Loucy (cell line): ENCODE results near the gene IQCK.

ENCODE experiments used
- H2AFZ ChIP-seq: fragments of 200-600 bp; sonication (generic); 2 replicates; pipeline ENCODE4 v1.6.0; 2016; ENCODE audit warnings: antibody characterized with exemption, mild to moderate bottlenecking, low read length, moderate library complexity
- H3F3A ChIP-seq: fragments of 200-600 bp; 2 replicates; pipeline ENCODE4 v1.6.0; 2016; ENCODE audit warnings: antibody characterized with exemption, low read depth, mild to moderate bottlenecking
- H3K27me3 ChIP-seq: fragments of 200-600 bp; sonication (generic); 2 replicates; pipeline ENCODE4 v1.6.1; 2014; ENCODE audit warnings: low read length, mild to moderate bottlenecking; ENCODE audit not compliant: insufficient read depth, poor library complexity, severe bottlenecking
- H3K36me3 ChIP-seq: fragments of 200-600 bp; sonication (generic); 2 replicates; pipeline ENCODE4 v1.6.1; 2016; ENCODE audit warnings: low read length; ENCODE audit not compliant: insufficient read depth
- H3K4me1 ChIP-seq: fragments of 200-600 bp; sonication (generic); 2 replicates; pipeline ENCODE4 v1.5.1; 2014; ENCODE audit warnings: low read length, mild to moderate bottlenecking; ENCODE audit not compliant: insufficient read depth, poor library complexity, severe bottlenecking
- H3K4me2 ChIP-seq: fragments of 200-600 bp; sonication (generic); 2 replicates; pipeline ENCODE4 v1.6.0; 2014; ENCODE audit warnings: antibody characterized with exemption, low read length, low read depth, mild to moderate bottlenecking; ENCODE audit not compliant: poor library complexity, severe bottlenecking
- H3K4me3 ChIP-seq: fragments of 200-600 bp; sonication (generic); 2 replicates; pipeline ENCODE4 v1.5.1; 2014; ENCODE audit warnings: low read length, mild to moderate bottlenecking, mixed read lengths; ENCODE audit not compliant: poor library complexity, severe bottlenecking
- H3K79me2 ChIP-seq: fragments of 200-600 bp; sonication (generic); 2 replicates; pipeline ENCODE4 v1.6.1; 2014; ENCODE audit warnings: low read length; ENCODE audit not compliant: insufficient read depth
- H3K9ac ChIP-seq: fragments of 200-600 bp; sonication (generic); 2 replicates; pipeline ENCODE4 v1.6.0; 2014; ENCODE audit warnings: mild to moderate bottlenecking, low read depth, low read length, moderate library complexity; ENCODE audit not compliant: poor library complexity, severe bottlenecking
- H3K9me2 ChIP-seq: fragments of 200-600 bp; sonication (generic); replicated peaks from 2 replicates; pipeline ENCODE4 v1.6.1; 2016; ENCODE audit warnings: low read depth, low read length, mixed read lengths
- H3K9me3 ChIP-seq: fragments of 200-600 bp; sonication (generic); 2 replicates; pipeline ENCODE4 v1.6.1; 2014; ENCODE audit warnings: mild to moderate bottlenecking, antibody characterized with exemption, low read length, low read depth; ENCODE audit not compliant: insufficient read depth
- H4K20me1 ChIP-seq: fragments of 200-600 bp; sonication (generic); 2 replicates; pipeline ENCODE4 v1.6.0; 2014; ENCODE audit warnings: antibody characterized with exemption, low read length, mild to moderate bottlenecking; ENCODE audit not compliant: insufficient read depth, poor library complexity, severe bottlenecking
- CTCF ChIP-seq: fragments of 200-600 bp; sonication (generic); conservative IDR thresholded peaks from 2 replicates; pipeline ENCODE4 v1.5.1; 2014; ENCODE audit warnings: mild to moderate bottlenecking, antibody characterized with exemption, low read length
- EZH2phosphoT487 ChIP-seq: fragments of 200-600 bp; IDR thresholded peaks from 2 replicates; pipeline ENCODE4 v1.6.1; 2018; ENCODE audit warnings: antibody characterized with exemption, mild to moderate bottlenecking, moderate library complexity, borderline replicate concordance

The IQCK gene

DNA sequence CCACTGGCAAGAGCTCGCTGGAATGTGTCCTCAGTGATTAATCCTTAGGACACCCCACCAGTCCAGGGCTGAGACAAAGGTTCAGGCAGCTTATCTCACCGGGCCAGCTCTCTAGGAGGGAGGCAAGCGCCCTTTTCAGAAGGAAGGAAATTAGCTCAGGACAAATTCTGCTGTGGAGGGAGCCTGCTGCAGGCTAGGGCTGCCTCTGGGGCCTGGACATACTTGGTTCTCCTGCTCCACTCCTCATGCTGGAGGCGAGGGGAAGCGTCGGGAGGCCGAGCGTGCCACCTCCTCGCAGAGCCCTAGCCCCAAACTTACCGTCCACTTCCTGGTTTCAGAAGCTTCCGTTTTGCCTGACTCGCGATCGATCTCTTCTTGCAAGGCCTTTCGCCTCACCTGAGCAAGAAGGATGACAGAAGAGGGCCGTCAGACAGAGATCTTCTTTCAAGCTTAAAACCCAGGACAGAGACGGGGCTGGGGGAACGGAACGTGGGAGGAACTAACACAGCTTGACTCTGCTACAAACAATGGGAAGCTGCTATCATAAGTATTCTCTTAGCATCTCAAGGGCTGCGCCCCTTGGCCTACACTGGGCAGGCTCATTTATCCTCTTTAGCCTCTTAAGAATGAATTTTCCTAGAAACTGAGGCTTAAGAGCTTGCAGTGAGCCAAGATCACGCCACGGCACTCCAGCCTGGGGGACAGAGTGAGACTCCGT is 7.7 kb upstream of the IQCK start:
- H3K36me3 ChIP-seq: peaks cover 21% of the 10 kb centered on the region; the same call in 1 of the 2 replicates
- no peaks in the 10 kb centered on the region for H3K4me1 ChIP-seq
- no peaks in the 10 kb centered on the region for H3F3A ChIP-seq
- H3K9me2 ChIP-seq: no peaks in the 10 kb centered on the region
- no peaks in the 10 kb centered on the region for H3K27me3 ChIP-seq
- peaks cover 3% of the 10 kb centered on the region; the same call in 1 of the 2 replicates for H3K79me2 ChIP-seq
- no peak overlapping the region for H3K9ac ChIP-seq
- H3K4me3 ChIP-seq: no peak overlapping the region
- no peak for TF ChIP-seq EZH2phosphoT487
- TF ChIP-seq CTCF: no peak
- H4K20me1 ChIP-seq: no peaks in the 10 kb centered on the region
- H2AFZ ChIP-seq: no peak overlapping the region
- no peaks in the 10 kb centered on the region for H3K9me3 ChIP-seq
- H3K4me2 ChIP-seq: no peak overlapping the region

GRCh38 chr16:19710991-19711545 is 7.0 kb upstream of the IQCK start:
- no peak overlapping the region for H2AFZ ChIP-seq
- no peaks in the 10 kb centered on the region for H4K20me1 ChIP-seq
- TF ChIP-seq CTCF (no peak), EZH2phosphoT487 (no peak)
- H3K4me2 ChIP-seq: no peak overlapping the region
- no peaks in the 10 kb centered on the region for H3K9me2 ChIP-seq
- H3K27me3 ChIP-seq: no peaks in the 10 kb centered on the region
- peaks cover 4% of the 10 kb centered on the region for H3K4me1 ChIP-seq
- H3K36me3 ChIP-seq: peaks cover 14% of the 10 kb centered on the region; the same call in 1 of the 2 replicates
- no peak overlapping the region for H3K4me3 ChIP-seq
- H3F3A ChIP-seq: no peaks in the 10 kb centered on the region
- H3K79me2 ChIP-seq: peaks cover 10% of the 10 kb centered on the region
- H3K9ac ChIP-seq: no peak overlapping the region
- no peaks in the 10 kb centered on the region for H3K9me3 ChIP-seq

- H3F3A ChIP-seq: no peaks in the 10 kb centered on the region
- H4K20me1 ChIP-seq: no peaks in the 10 kb centered on the region
- H3K9me2 ChIP-seq: no peaks in the 10 kb centered on the region
- H3K4me3 ChIP-seq: no peak overlapping the region
- peaks cover 16% of the 10 kb centered on the region for H3K79me2 ChIP-seq
- H3K4me2 ChIP-seq: no peak overlapping the region
- no peaks in the 10 kb centered on the region for H3K9me3 ChIP-seq
- TF ChIP-seq CTCF (no peak), EZH2phosphoT487 (no peak)
- peaks cover 10% of the 10 kb centered on the region for H3K4me1 ChIP-seq
- H3K27me3 ChIP-seq: no peaks in the 10 kb centered on the region
- peaks cover 8% of the 10 kb centered on the region; the same call in 1 of the 2 replicates for H3K36me3 ChIP-seq
- no peak overlapping the region for H2AFZ ChIP-seq
- H3K9ac ChIP-seq: no peak overlapping the region
These were observed 6.4 kb upstream of the IQCK start for GRCh38 chr16:19711643-19712042.
